Mucosa of descending colon (tissue), 3 donors: ENCODE data around the gene TCERG1L. TPM values are rescaled to one million over a fixed set of nuclear protein-coding genes. Genes with fewer than 3 reads are reported as not detected.

Experiments
- ATAC-seq: fragments of 200-7000 bp; cut with Tn5 transposase; one replicate; pipeline ENCODE4 v1.9.1; 2020; ENCODE audit warnings: mild to moderate bottlenecking, moderate library complexity
- DNase-seq, 3 donors: peaks; one replicate each; pipeline ENCODE4 v3.0.0-alpha.2; 2020
- H3K36me3 ChIP-seq: fragments of 200-600 bp; one replicate; pipeline ENCODE4 v1.8.0; 2021; ENCODE audit warnings: low read depth, mild to moderate bottlenecking
- H3K4me1 ChIP-seq: fragments of 200-600 bp; one replicate; pipeline ENCODE4 v1.8.0; 2021; ENCODE audit warnings: low read depth, mild to moderate bottlenecking
- H3K4me3 ChIP-seq: fragments of 200-600 bp; one replicate; pipeline ENCODE4 v1.8.0; 2021; ENCODE audit warnings: mild to moderate bottlenecking
- H3K9me3 ChIP-seq: fragments of 200-600 bp; one replicate; pipeline ENCODE4 v1.8.0; 2021; ENCODE audit warnings: mild to moderate bottlenecking
- CTCF ChIP-seq: fragments of 200-600 bp; IDR thresholded peaks from one replicate; pipeline ENCODE4 v1.8.0; 2022; ENCODE audit warnings: antibody characterized with exemption, mild to moderate bottlenecking
- intact Hi-C, 2 donors: fragments of 100-400 bp; cut with DNase I in 1 of 2; cut with micrococcal nuclease in 1 of 2; formaldehyde crosslinking; loops; one replicate each; pipeline versions ENCODE4 v1.11.0 to v1.11.1; 2022; cut with DNase I, micrococcal nuclease
- total RNA-seq, 3 donors: library from RNA; stranded (reverse); fragmentation: NEBNext Ultra II Directional in 2 of 3; extraction: Animal tissue kit (Norgen Biotek cat#: 25700) in 2 of 3; gene quantifications; one replicate each; pipeline versions ENCODE4 v1.2.1 to v1.2.4, GENCODE V29; 2021 to 2023
- donor health status: DM: no; HTN: no; CAD: no; lungs with moderate emphysema.
- donor health status: DM: no; HTN: no; CAD: no.
- donor health status: DM: no; HTN: yes; CAD: no.

The TCERG1L gene
- total RNA-seq, 3 donors from 2014 or later = not detected

GRCh38 chr10:131233611-131234258, 77.8 kb downstream of the TCERG1L start:
- no peak for DNase-seq
- Histone ChIP-seq H3K9me3 (peaks cover 13% of the 10 kb centered on the region), H3K36me3 (no peaks in the 10 kb centered on the region), H3K4me1 (no peaks in the 10 kb centered on the region), H3K4me3 (no peak overlapping the region)
- intact Hi-C loops = no loop called here
- no peak for ATAC-seq
- no peak for TF ChIP-seq CTCF

DNA sequence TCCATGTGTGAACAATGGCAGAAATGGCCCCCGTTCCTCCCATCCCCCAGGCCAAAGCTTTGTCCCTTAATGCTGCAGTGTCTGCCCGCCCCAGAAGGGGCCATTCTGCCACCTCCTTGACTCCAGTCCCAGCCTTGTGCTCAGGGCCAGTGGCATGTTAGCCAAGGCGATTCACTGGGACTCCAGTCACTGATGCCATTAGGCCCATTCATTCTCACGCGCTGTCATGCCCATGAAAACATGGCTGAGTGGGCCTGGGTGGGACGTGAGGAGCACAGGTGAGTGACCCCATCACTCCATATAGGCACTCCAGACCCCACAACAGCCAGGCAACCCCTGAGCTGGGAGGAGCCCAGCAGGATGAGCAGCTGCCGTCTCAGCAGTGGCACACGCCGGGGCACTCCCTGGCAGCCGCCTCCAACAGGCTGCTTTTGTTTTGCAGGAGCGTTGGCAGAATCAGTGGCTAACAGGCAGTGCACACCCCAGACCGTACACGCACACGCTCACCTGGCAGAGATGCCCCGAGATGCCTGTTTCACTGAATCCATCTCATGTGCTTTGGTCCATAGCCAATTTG, 79.5 kb downstream of the TCERG1L start:
- intact Hi-C loops = no loop called here

GRCh38 chr10:131231323-131231964, 80.1 kb downstream of the TCERG1L start:
- TF ChIP-seq CTCF = no peak
- DNase-seq (no peak), ATAC-seq (no peak)
- H3K9me3 ChIP-seq = peaks cover 13% of the 10 kb centered on the region
- intact Hi-C loops = no loop called here
- no peak overlapping the region for H3K4me3 ChIP-seq
- no peaks in the 10 kb centered on the region for H3K4me1 ChIP-seq
- no peaks in the 10 kb centered on the region for H3K36me3 ChIP-seq

More for the DNA sequence above, 79.5 kb downstream of the TCERG1L start:
- Histone ChIP-seq H3K9me3 (peaks cover 13% of the 10 kb centered on the region), H3K36me3 (no peaks in the 10 kb centered on the region), H3K4me1 (no peaks in the 10 kb centered on the region), H3K4me3 (no peak overlapping the region)
- TF ChIP-seq CTCF = no peak
- ATAC-seq (no peak), DNase-seq (no peak)

GRCh38 chr10:131230641-131231322, 80.7 kb downstream of the TCERG1L start:
- ATAC-seq (no peak), DNase-seq (no peak)
- H3K4me3 ChIP-seq = no peak overlapping the region
- H3K9me3 ChIP-seq = peaks cover 13% of the 10 kb centered on the region
- H3K4me1 ChIP-seq = no peaks in the 10 kb centered on the region
- TF ChIP-seq CTCF = no peak
- intact Hi-C loops = no loop called here
- H3K36me3 ChIP-seq = no peaks in the 10 kb centered on the region

- Histone ChIP-seq H3K9me3 (peaks cover 16% of the 10 kb centered on the region), H3K4me3 (no peak overlapping the region), H3K4me1 (no peaks in the 10 kb centered on the region), H3K36me3 (no peaks in the 10 kb centered on the region)
- no peak for TF ChIP-seq CTCF
- ATAC-seq (no peak), DNase-seq (no peak)
- intact Hi-C loops = no loop called here
Measured at GRCh38 chr10:131230166-131230565, 81.4 kb downstream of the TCERG1L start.
